Measurements from ENCODE around the gene NIPBL. TPM values are rescaled to one million over a fixed set of nuclear protein-coding genes. Genes with fewer than 3 reads are reported as not detected.

The NIPBL gene
- total and polyA plus RNA-seq, 8 donors: 8.1 to 48.1 (median 26.4) TPM

DNA sequence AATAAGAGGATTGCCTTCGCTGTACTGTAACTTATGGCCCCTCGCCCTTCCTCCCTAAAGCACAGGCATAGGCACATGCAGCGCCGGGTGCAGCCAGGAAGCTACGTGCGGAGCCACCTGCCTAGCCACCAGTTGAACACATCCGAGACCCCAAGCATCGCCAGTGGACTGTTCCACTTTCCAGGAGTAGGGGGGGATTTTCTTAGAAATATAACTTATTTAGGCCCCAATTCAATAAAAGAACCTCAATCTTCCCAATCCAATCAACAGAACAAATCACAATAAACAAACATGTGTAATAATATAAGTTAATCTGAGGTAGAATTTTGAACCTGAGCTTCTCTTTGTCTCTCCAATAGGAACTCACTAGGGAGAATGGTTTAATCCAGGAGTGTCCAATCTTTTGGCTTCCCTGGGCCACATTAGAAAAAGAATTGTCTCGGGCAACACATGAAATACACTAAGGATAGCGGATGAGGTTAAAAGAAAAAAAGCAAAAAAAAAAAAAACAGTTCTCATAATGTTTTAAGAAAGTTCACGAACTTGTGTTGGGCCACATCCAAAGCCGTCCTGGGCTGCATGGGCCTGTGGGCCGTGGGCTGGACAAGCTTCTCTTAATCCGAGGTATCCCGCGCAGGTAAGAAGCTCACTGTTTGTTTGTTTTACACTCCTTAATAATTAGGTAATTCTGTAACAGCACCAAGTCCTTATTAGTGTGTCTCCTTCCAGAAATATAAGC lies 22.0 kb upstream of the NIPBL start:
- intact Hi-C loops (cut with DNase I): no loop called here
- no peak for FAIRE-seq
- Histone ChIP-seq H3K27me3 (no peaks in the 10 kb centered on the region), H3K9me3 (no peaks in the 10 kb centered on the region), H3K4me3 (no peak overlapping the region), H3K27ac (no peak overlapping the region), H3K4me1 (no peaks in the 10 kb centered on the region), H3K36me3 (no peaks in the 10 kb centered on the region)
- no peak for DNase-seq
- TF ChIP-seq, protein P1, sequence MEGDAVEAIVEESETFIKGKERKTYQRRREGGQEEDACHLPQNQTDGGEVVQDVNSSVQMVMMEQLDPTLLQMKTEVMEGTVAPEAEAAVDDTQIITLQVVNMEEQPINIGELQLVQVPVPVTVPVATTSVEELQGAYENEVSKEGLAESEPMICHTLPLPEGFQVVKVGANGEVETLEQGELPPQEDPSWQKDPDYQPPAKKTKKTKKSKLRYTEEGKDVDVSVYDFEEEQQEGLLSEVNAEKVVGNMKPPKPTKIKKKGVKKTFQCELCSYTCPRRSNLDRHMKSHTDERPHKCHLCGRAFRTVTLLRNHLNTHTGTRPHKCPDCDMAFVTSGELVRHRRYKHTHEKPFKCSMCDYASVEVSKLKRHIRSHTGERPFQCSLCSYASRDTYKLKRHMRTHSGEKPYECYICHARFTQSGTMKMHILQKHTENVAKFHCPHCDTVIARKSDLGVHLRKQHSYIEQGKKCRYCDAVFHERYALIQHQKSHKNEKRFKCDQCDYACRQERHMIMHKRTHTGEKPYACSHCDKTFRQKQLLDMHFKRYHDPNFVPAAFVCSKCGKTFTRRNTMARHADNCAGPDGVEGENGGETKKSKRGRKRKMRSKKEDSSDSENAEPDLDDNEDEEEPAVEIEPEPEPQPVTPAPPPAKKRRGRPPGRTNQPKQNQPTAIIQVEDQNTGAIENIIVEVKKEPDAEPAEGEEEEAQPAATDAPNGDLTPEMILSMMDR (IDR thresholded peaks at IDR 0.05): no peak
- ATAC-seq: no peak
- WGBS, 2 donors: 85 to 89% methylated on average over 16 of the region's 16 CpGs

- Histone ChIP-seq H3K4me1 (no peaks in the 10 kb centered on the region), H3K4me3 (no peak overlapping the region), H3K27ac (no peak overlapping the region), H3K27me3 (no peaks in the 10 kb centered on the region), H3K36me3 (no peaks in the 10 kb centered on the region), H3K9me3 (no peaks in the 10 kb centered on the region)
- DNase-seq (no peak), ATAC-seq (no peak), FAIRE-seq (no peak)
- TF ChIP-seq, protein P1 (IDR thresholded peaks at IDR 0.05): no peak
- WGBS, 2 donors: 68% methylated on average over 10 of the region's 10 CpGs
- intact Hi-C loops (cut with DNase I): no loop called here
These were observed 21.5 kb upstream of the NIPBL start for GRCh38 chr5:36855141-36855495.

- intact Hi-C loops (cut with DNase I): no loop called here
- no peak overlapping the region for H3K27ac ChIP-seq
- no peak overlapping the region for H3K4me3 ChIP-seq
- no peaks in the 10 kb centered on the region for H3K27me3 ChIP-seq
- WGBS, 2 donors: 85% methylated on average over 1 of the region's 1 CpG
- ATAC-seq (no peak), DNase-seq (no peak), FAIRE-seq (no peak)
- H3K9me3 ChIP-seq: no peaks in the 10 kb centered on the region
- no peaks in the 10 kb centered on the region for H3K36me3 ChIP-seq
- TF ChIP-seq, protein P1 (IDR thresholded peaks at IDR 0.05): no peak
- H3K4me1 ChIP-seq: no peaks in the 10 kb centered on the region
These were observed 14.7 kb upstream of the NIPBL start for GRCh38 chr5:36861871-36862270.

DNA sequence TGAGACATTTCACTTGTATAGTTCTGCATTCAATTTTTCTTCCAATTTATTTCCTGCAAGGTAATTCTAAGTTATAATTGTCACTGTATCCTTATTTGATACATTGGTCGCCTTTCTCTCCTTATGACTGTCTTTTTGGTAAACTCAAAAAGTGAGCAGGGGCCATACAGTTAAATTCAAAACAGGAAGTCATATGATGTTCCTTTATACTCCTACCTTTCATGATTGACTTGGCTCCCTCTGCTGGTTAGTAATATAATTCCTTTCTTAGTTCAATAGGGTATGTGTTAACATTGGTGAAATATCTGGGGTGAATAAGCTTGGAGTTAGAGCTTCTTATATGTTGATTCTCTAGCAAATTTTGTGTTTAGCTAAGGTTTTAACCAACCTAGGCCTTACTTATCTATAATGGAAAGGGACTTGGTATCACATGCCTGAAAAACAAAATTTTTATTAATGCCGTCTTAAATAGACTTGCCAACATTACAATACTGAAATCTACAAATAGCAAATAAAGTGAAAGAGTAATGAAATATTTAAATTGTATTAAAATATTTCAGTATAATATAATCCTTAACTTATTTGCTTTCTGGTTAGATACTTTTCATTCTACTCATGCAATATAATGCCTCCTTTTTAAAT lies 6.0 kb upstream of the NIPBL start:
- intact Hi-C loops (cut with DNase I): loop anchor here in 1 of 3 donors (10.0 kb wide), 1 partner anchor 126 kb away; no protein-coding TSS in a partner anchor
- no peaks in the 10 kb centered on the region for H3K9me3 ChIP-seq
- ATAC-seq (peak; percentile 81 to 88 (median 84)), FAIRE-seq (peak; percentile 87), DNase-seq (no peak)
- no peak overlapping the region for H3K27ac ChIP-seq
- 44 to 52% methylated on average over 2 of the region's 2 CpGs for whole genome bisulfite sequencing, 2 donors
- peaks cover 0 to 25% (median 15%) of the 10 kb centered on the region in 3 donors for H3K4me1 ChIP-seq
- H3K4me3 ChIP-seq: no peak overlapping the region
- no peaks in the 10 kb centered on the region for H3K36me3 ChIP-seq
- H3K27me3 ChIP-seq: no peaks in the 10 kb centered on the region
- TF ChIP-seq, protein P1 (IDR thresholded peaks at IDR 0.05): peak; percentile 25 to 52 (median 42)

- Histone ChIP-seq H3K27ac (peak overlapping the region in 1 of 4 donors; percentile 97), H3K36me3 (no peaks in the 10 kb centered on the region), H3K27me3 (no peaks in the 10 kb centered on the region), H3K9me3 (no peaks in the 10 kb centered on the region), H3K4me1 (peaks cover 2 to 30% (median 19%) of the 10 kb centered on the region in 3 donors), H3K4me3 (peak overlapping the region in 3 of 4 donors; percentile 84 to 95 (median 85))
- ATAC-seq (no peak), DNase-seq (no peak), FAIRE-seq (no peak)
- TF ChIP-seq, protein P1 (IDR thresholded peaks at IDR 0.05): no peak
- intact Hi-C loops (cut with DNase I): loop anchor here in 1 of 3 donors (10.0 kb wide), 1 partner anchor 130 kb away; no protein-coding TSS in a partner anchor
- WGBS, 2 donors: 21 to 22% methylated on average over 3 of the region's 3 CpGs
These were observed 2.1 kb upstream of the NIPBL start for GRCh38 chr5:36874465-36874864.

Measured in pancreas (tissue), 10 donors.